ENCODE results near the gene SEC23B. TPM values are rescaled to one million over a fixed set of nuclear protein-coding genes. Genes with fewer than 3 reads are reported as not detected.

The SEC23B gene
- total and polyA plus RNA-seq, 4 donors = 12.8 to 54.3 (median 34.8) TPM

- H3K36me3 ChIP-seq (ENCODE audit: control insufficient read depth in 4 of 4, insufficient read depth in 3 of 4, low read depth in 1 of 4, low read length in 3 of 4) = peaks cover 5 to 40% (median 29%) of the 10 kb centered on the region in 4 donors
- DNase-seq (ENCODE audit: low spot score) = no peak
- H3K27me3 ChIP-seq (ENCODE audit: control insufficient read depth in 4 of 4, insufficient read depth in 4 of 4, low read length in 3 of 4) = no peaks in the 10 kb centered on the region
- no peak overlapping the region for H3K27ac ChIP-seq (ENCODE audit: low read depth in 1 of 2, low read length in 2 of 2)
- H3K4me1 ChIP-seq (ENCODE audit: control insufficient read depth in 4 of 4, insufficient read depth in 4 of 4, low read length in 3 of 4) = no peaks in the 10 kb centered on the region
- no peaks in the 10 kb centered on the region for H3K9me3 ChIP-seq (ENCODE audit: control insufficient read depth in 4 of 4, low read length in 3 of 4)
- 96% methylated on average over 3 of the region's 3 CpGs for WGBS
- H3K9ac ChIP-seq (ENCODE audit: low read depth in 1 of 2, low read length in 2 of 2) = no peak overlapping the region
- TF ChIP-seq FOXA1 (IDR thresholded peaks at IDR 0.05) = no peak
- no peak for TF ChIP-seq TAF1 (conservative IDR thresholded peaks at IDR 0.05)
- no peak for TF ChIP-seq MAX (IDR thresholded peaks at IDR 0.05)
- TF ChIP-seq RAD21 (IDR thresholded peaks at IDR 0.05) = no peak
- no peak for TF ChIP-seq NR2F2 (IDR thresholded peaks at IDR 0.05)
- no peak for TF ChIP-seq ATF3 (IDR thresholded peaks at IDR 0.05)
- TF ChIP-seq FOXA2 (IDR thresholded peaks at IDR 0.05) = no peak
- TF ChIP-seq JUND (IDR thresholded peaks at IDR 0.05) = no peak
- no peak for TF ChIP-seq ZBTB33 (IDR thresholded peaks at IDR 0.05)
- TF ChIP-seq RXRA (IDR thresholded peaks at IDR 0.05) = no peak
- no peak for TF ChIP-seq CTCF (IDR thresholded peaks at IDR 0.05; ENCODE audit: low read depth, low read length, missing input control)
- TF ChIP-seq REST (IDR thresholded peaks at IDR 0.05) = no peak
- no peak for TF ChIP-seq HNF4A (conservative IDR thresholded peaks at IDR 0.05)
- no peak for TF ChIP-seq SP1 (IDR thresholded peaks at IDR 0.05)
- TF ChIP-seq YY1 (IDR thresholded peaks at IDR 0.05) = no peak
- TF ChIP-seq EGR1 (IDR thresholded peaks at IDR 0.05; ENCODE audit: low read depth in 2 of 2) = no peak
- no peak for TF ChIP-seq GABPA (IDR thresholded peaks at IDR 0.05 in 1 of 2, conservative IDR thresholded peaks at IDR 0.05 in 1 of 2)
- no peak for TF ChIP-seq HNF4G (IDR thresholded peaks at IDR 0.05)
- no peak overlapping the region for H3K4me3 ChIP-seq (ENCODE audit: low read depth in 1 of 3, low read length in 3 of 3)
Measured at GRCh38 chr20:18488301-18488700, 19.4 kb upstream of the SEC23B start.
